IMR-90 (cell line): Measurements from ENCODE around the gene PLPP3. TPM values are rescaled to one million over a fixed set of nuclear protein-coding genes. Genes with fewer than 3 reads are reported as not detected.

Experiments used
- CHD1 ChIP-seq: IDR thresholded peaks from 2 replicates; pipeline ENCODE4 v1.6.1; 2012; ENCODE audit warnings: low read depth, low read length, improper control_type of control experiment
- FOS ChIP-seq: fragments of 150-350 bp; IDR thresholded peaks from 2 replicates; pipeline ENCODE4 v1.6.1; 2016; ENCODE audit warnings: low read depth, low read length
- MXI1 ChIP-seq: IDR thresholded peaks from 2 replicates; pipeline ENCODE4 v1.6.1; 2012; ENCODE audit warnings: low read depth, mild to moderate bottlenecking, low read length, moderate library complexity, borderline replicate concordance
- SMC3 ChIP-seq: fragments of 150-350 bp; IDR thresholded peaks from 2 replicates; pipeline ENCODE4 v1.6.1; 2016; ENCODE audit warnings: low read depth, mild to moderate bottlenecking, antibody characterized with exemption, low read length, moderate library complexity
- USF2 ChIP-seq: fragments of 150-350 bp; IDR thresholded peaks from 2 replicates; pipeline ENCODE4 v1.6.1; 2017; ENCODE audit warnings: mild to moderate bottlenecking, antibody characterized with exemption, low read length, low read depth
- polyA plus RNA-seq, 3 experiments: library from polyadenylated mRNA; depleted of rRNA; stranded (reverse); fragments of >200 nt; gene quantifications; 2 replicates each; pipeline ENCODE4 v1.2.3, GENCODE V29; 2012; ENCODE audit warnings: low replicate concordance in 1 of 3
- total RNA-seq: library from RNA; depleted of rRNA; stranded (reverse); fragments of >200 nt; gene quantifications from 2 replicates; pipeline ENCODE4 v1.2.3, GENCODE V29; 2012

PLPP3 gene
- total and polyA plus RNA-seq, 2 of the 4 experiments (the other 2 are of a cell fraction), result 49.9 to 56.6 TPM

GRCh38 chr1:56578963-56579875 is at the start of gene PLPP3 (continued):
- TF ChIP-seq MXI1, result no peak
- no peak for TF ChIP-seq FOS
- TF ChIP-seq SMC3, result peak; percentile 38
- no peak for TF ChIP-seq CHD1
- TF ChIP-seq USF2, result no peak
